Measurements from ENCODE around the gene SYNM. TPM values are rescaled to one million over a fixed set of nuclear protein-coding genes. Genes with fewer than 3 reads are reported as not detected.

SYNM gene
- total and polyA plus RNA-seq, 2 experiments from 2014 or later, result 0.74 to 3.5 TPM

DNA sequence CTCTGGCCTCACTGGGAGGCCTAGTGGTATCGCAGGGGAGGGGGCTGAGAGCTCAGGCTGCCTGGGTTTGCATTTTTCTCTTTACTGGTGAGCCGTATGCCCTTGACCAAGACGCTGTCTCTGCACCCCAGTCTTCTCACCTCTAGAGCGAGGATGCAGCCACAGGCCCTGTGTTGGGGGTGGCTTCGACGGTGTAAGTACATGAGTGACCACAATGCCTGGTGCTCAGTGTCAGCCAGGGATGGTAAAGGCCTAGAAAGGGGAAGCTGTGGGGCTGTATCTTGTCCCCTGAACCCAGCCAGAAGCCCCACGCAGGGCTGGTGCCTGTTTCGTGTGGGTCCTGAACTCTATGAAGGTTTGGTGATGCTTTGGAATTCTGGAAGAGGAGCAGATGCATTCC, 19.8 kb downstream of the SYNM start (continued):
- TF ChIP-seq, protein P1, sequence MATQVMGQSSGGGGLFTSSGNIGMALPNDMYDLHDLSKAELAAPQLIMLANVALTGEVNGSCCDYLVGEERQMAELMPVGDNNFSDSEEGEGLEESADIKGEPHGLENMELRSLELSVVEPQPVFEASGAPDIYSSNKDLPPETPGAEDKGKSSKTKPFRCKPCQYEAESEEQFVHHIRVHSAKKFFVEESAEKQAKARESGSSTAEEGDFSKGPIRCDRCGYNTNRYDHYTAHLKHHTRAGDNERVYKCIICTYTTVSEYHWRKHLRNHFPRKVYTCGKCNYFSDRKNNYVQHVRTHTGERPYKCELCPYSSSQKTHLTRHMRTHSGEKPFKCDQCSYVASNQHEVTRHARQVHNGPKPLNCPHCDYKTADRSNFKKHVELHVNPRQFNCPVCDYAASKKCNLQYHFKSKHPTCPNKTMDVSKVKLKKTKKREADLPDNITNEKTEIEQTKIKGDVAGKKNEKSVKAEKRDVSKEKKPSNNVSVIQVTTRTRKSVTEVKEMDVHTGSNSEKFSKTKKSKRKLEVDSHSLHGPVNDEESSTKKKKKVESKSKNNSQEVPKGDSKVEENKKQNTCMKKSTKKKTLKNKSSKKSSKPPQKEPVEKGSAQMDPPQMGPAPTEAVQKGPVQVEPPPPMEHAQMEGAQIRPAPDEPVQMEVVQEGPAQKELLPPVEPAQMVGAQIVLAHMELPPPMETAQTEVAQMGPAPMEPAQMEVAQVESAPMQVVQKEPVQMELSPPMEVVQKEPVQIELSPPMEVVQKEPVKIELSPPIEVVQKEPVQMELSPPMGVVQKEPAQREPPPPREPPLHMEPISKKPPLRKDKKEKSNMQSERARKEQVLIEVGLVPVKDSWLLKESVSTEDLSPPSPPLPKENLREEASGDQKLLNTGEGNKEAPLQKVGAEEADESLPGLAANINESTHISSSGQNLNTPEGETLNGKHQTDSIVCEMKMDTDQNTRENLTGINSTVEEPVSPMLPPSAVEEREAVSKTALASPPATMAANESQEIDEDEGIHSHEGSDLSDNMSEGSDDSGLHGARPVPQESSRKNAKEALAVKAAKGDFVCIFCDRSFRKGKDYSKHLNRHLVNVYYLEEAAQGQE (IDR thresholded peaks at IDR 0.05; ENCODE audit: unreplicated experiment), result no peak
- TF ChIP-seq POLR2AphosphoS5 (IDR thresholded peaks at IDR 0.05; ENCODE audit: low read depth) (no peak), NANOG (IDR thresholded peaks at IDR 0.05; ENCODE audit: borderline replicate concordance) (no peak), JUNB (IDR thresholded peaks at IDR 0.05; ENCODE audit: unreplicated experiment) (no peak), CREB1 (CRISPR knock-in tag; IDR thresholded peaks at IDR 0.05; ENCODE audit: low read depth) (no peak), ZNF114 (CRISPR knock-in tag; IDR thresholded peaks at IDR 0.05) (no peak)
- TF ChIP-seq, protein P2, sequence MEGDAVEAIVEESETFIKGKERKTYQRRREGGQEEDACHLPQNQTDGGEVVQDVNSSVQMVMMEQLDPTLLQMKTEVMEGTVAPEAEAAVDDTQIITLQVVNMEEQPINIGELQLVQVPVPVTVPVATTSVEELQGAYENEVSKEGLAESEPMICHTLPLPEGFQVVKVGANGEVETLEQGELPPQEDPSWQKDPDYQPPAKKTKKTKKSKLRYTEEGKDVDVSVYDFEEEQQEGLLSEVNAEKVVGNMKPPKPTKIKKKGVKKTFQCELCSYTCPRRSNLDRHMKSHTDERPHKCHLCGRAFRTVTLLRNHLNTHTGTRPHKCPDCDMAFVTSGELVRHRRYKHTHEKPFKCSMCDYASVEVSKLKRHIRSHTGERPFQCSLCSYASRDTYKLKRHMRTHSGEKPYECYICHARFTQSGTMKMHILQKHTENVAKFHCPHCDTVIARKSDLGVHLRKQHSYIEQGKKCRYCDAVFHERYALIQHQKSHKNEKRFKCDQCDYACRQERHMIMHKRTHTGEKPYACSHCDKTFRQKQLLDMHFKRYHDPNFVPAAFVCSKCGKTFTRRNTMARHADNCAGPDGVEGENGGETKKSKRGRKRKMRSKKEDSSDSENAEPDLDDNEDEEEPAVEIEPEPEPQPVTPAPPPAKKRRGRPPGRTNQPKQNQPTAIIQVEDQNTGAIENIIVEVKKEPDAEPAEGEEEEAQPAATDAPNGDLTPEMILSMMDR (conservative IDR thresholded peaks at IDR 0.05; ENCODE audit: low read depth in 2 of 2), result no peak
- TF ChIP-seq, protein P3, sequence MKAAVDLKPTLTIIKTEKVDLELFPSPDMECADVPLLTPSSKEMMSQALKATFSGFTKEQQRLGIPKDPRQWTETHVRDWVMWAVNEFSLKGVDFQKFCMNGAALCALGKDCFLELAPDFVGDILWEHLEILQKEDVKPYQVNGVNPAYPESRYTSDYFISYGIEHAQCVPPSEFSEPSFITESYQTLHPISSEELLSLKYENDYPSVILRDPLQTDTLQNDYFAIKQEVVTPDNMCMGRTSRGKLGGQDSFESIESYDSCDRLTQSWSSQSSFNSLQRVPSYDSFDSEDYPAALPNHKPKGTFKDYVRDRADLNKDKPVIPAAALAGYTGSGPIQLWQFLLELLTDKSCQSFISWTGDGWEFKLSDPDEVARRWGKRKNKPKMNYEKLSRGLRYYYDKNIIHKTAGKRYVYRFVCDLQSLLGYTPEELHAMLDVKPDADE (IDR thresholded peaks at IDR 0.05), result no peak

DNA sequence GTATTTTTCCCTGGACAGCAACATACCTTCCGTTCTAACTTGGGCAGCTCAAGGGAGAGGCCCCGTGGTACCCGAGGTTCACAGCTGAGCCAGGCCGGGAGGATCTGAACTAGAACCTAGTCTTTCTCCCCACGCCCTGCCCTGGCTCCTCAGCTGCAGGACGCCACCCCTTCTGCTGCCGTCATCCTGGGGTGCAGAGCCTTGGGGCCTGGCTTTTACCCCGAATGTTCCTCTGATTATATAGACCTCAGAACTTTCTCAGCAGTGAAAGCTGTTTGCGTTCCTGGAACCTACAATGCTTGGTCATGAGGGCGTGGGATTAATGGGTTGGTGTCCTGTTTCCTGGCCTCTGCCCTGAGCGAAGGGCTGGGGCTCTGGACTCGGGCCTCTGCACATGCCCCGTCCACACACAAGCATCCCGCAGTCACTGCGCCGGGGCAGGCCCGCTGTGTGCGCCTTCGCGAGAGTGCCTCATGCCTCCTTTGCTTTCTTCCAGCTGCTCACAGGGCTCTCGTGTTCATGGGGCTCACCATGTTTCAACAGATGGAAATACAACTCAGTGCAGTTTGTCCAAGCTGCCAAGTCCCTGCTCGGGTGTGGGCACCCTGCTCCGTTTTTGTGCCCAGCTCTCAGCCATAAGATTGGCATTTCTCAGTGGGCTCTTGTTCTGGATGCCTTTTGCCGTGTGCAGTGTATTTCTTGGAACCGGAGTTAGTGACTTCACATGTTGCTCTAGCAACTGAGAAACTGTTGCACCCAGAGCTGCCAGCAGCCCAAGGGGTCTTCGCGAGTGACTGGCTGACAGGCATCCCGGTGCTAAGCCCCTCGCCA, 20.4 kb downstream of the SYNM start:
- peaks cover 5% of the 10 kb centered on the region for H3K36me3 Mint-ChIP-seq (ENCODE audit: low read depth)
- Histone ChIP-seq H3K4me2 (no peak overlapping the region), H4K20me1 (replicated peaks; ENCODE audit: insufficient read depth) (no peaks in the 10 kb centered on the region), H3K36me3 (ENCODE audit: insufficient read depth) (no peaks in the 10 kb centered on the region), H3K27me3 (ENCODE audit: insufficient read depth) (no peaks in the 10 kb centered on the region), H3K9me2 (ENCODE audit: insufficient read depth) (no peaks in the 10 kb centered on the region), H3F3A (replicated peaks; ENCODE audit: low read depth) (no peaks in the 10 kb centered on the region), H3K79me2 (replicated peaks; ENCODE audit: insufficient read depth) (no peaks in the 10 kb centered on the region; the same call in 1 of the 2 replicates), H3K4me3 (no peak overlapping the region), H3K4me1 (ENCODE audit: insufficient read depth) (no peaks in the 10 kb centered on the region), H2AFZ (no peak overlapping the region), H3K27ac (ENCODE audit: low read depth) (no peak overlapping the region)
- no peak overlapping the region for H3K27ac Mint-ChIP-seq
- ATAC-seq, result no peak
- TF ChIP-seq CREB1 (CRISPR knock-in tag; IDR thresholded peaks at IDR 0.05; ENCODE audit: low read depth), result no peak
- TF ChIP-seq, protein P1 (IDR thresholded peaks at IDR 0.05; ENCODE audit: unreplicated experiment), result no peak
- no peak for TF ChIP-seq JUNB (IDR thresholded peaks at IDR 0.05; ENCODE audit: unreplicated experiment)
- TF ChIP-seq, protein P3 (IDR thresholded peaks at IDR 0.05), result no peak
- no peak for TF ChIP-seq EZH2phosphoT487 (IDR thresholded peaks at IDR 0.05; ENCODE audit: unreplicated experiment)
- TF ChIP-seq, protein P2 (conservative IDR thresholded peaks at IDR 0.05; ENCODE audit: low read depth in 2 of 2), result no peak
- no peak for TF ChIP-seq ZNF114 (CRISPR knock-in tag; IDR thresholded peaks at IDR 0.05)
- no peak for TF ChIP-seq NANOG (IDR thresholded peaks at IDR 0.05; ENCODE audit: borderline replicate concordance)
- no peak for TF ChIP-seq POLR2AphosphoS5 (IDR thresholded peaks at IDR 0.05; ENCODE audit: low read depth)
- TF ChIP-seq EZH2 (IDR thresholded peaks at IDR 0.05; ENCODE audit: low read depth, unreplicated experiment), result no peak
- no peak for TF ChIP-seq STAT1 (IDR thresholded peaks at IDR 0.05; ENCODE audit: unreplicated experiment)
- H3K4me3 Mint-ChIP-seq, result no peak overlapping the region
- DNase-seq (ENCODE audit: low spot score), result no peak
- no peaks in the 10 kb centered on the region; the same call in 2 of the 3 replicates for H3K9me3 Mint-ChIP-seq
- H3K27me3 Mint-ChIP-seq (ENCODE audit: insufficient read depth, low read depth, poor library complexity), result peaks cover 2% of the 10 kb centered on the region
- H3K4me1 Mint-ChIP-seq, result peaks cover 26% of the 10 kb centered on the region
